ENCODE results near the gene LRFN2. TPM values are rescaled to one million over a fixed set of nuclear protein-coding genes. Genes with fewer than 3 reads are reported as not detected.

Gene LRFN2
- polyA plus RNA-seq, 1 experiment: not detected

DNA sequence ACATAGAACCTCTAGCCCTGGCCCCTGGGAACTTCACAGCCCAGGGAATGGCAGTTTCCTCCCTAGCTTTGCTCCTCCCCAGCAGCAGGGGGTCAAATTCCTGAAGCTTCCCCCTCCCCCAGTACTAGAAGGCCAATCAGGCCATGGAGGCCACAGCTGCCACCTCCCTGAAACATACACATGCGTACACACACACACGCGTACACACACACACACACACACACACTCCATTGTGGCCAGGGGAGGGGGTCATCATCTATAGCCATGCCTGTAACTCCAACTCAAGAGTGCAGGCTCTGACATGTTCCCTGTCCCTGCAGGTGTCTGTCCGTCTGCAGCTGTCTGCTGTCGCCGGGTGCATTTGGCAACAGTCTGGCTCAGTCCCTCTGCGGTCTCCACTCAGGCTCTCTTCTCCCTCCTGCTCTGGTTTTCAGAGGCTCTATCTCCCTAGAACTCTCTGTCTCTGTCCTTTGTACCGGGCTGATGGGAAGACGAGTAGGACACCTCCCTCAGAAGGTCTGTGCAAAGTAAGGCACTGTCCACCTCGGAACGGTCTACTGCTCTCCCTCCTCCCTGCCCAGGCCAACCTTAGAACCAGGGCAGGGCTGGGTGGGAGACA lies 1.4 kb downstream of the LRFN2 start:
- Histone ChIP-seq H3K9me3 (ENCODE audit: control insufficient read depth, insufficient read depth, low read length) (no peaks in the 10 kb centered on the region), H3K27me3 (ENCODE audit: control insufficient read depth, insufficient read depth, low read length) (peaks cover 42% of the 10 kb centered on the region), H3K27ac (ENCODE audit: low read depth, low read length) (no peak overlapping the region), H3K4me3 (ENCODE audit: low read depth, low read length) (no peak overlapping the region)
- TF ChIP-seq, protein P1, sequence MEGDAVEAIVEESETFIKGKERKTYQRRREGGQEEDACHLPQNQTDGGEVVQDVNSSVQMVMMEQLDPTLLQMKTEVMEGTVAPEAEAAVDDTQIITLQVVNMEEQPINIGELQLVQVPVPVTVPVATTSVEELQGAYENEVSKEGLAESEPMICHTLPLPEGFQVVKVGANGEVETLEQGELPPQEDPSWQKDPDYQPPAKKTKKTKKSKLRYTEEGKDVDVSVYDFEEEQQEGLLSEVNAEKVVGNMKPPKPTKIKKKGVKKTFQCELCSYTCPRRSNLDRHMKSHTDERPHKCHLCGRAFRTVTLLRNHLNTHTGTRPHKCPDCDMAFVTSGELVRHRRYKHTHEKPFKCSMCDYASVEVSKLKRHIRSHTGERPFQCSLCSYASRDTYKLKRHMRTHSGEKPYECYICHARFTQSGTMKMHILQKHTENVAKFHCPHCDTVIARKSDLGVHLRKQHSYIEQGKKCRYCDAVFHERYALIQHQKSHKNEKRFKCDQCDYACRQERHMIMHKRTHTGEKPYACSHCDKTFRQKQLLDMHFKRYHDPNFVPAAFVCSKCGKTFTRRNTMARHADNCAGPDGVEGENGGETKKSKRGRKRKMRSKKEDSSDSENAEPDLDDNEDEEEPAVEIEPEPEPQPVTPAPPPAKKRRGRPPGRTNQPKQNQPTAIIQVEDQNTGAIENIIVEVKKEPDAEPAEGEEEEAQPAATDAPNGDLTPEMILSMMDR (IDR thresholded peaks at IDR 0.05; ENCODE audit: low read depth, low read length): no peak
- CTCF ChIA-PET: no interaction called here
- POLR2A ChIA-PET: no interaction called here
- no peak for DNase-seq (ENCODE audit: low read depth, low spot score)

DNA sequence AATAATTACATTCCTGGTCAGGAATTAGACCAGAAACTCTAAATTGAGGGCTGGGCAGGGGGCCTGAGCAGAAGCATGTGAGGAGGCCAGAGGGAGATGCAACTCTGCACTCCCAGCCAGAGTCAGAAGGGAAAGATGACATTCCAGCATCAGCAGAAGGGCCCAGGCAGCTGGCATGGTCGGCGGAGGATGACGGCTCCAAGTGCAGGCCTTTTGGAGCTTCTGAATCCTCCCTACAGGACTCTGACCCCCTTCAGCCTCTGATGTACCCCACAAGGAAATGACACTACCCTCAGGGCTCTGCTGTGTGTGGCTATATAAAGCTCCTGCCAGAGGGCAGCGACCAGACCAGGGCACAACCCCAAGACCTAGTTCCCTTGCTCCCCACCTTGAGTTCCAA lies 1.9 kb downstream of the LRFN2 start:
- TF ChIP-seq, protein P1 (IDR thresholded peaks at IDR 0.05; ENCODE audit: low read depth, low read length): no peak
- POLR2A ChIA-PET: no interaction called here
- H3K4me3 ChIP-seq (ENCODE audit: low read depth, low read length): no peak overlapping the region
- H3K9me3 ChIP-seq (ENCODE audit: control insufficient read depth, insufficient read depth, low read length): no peaks in the 10 kb centered on the region
- H3K27me3 ChIP-seq (ENCODE audit: control insufficient read depth, insufficient read depth, low read length): peaks cover 42% of the 10 kb centered on the region
- no peak overlapping the region for H3K27ac ChIP-seq (ENCODE audit: low read depth, low read length)
- DNase-seq (ENCODE audit: low read depth, low spot score): no peak
- CTCF ChIA-PET: no interaction called here

DNA sequence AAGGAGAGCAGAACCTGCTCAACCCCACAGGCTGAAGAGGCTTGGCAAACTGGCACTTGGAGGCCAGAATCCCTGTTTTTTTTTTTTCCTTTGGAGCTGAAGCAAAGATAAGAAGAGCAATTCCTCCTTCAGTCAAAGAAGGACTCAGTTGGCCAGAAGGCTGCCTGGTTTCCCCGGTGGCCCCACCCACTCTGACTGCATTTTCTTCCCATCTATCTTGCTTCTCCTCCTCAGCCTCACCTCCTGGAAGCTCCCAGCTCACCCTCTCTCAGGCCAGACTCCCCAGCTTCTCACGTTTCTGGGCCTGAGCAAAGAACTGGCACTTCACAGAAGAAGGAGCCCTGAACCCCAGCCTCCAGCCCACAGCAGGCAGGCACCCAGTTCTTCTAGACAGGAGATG lies 2.4 kb downstream of the LRFN2 start:
- TF ChIP-seq, protein P1 (IDR thresholded peaks at IDR 0.05; ENCODE audit: low read depth, low read length): no peak
- DNase-seq (ENCODE audit: low read depth, low spot score): no peak
- H3K9me3 ChIP-seq (ENCODE audit: control insufficient read depth, insufficient read depth, low read length): no peaks in the 10 kb centered on the region
- H3K27ac ChIP-seq (ENCODE audit: low read depth, low read length): no peak overlapping the region
- POLR2A ChIA-PET: no interaction called here
- CTCF ChIA-PET: no interaction called here
- no peak overlapping the region for H3K4me3 ChIP-seq (ENCODE audit: low read depth, low read length)
- peaks cover 42% of the 10 kb centered on the region for H3K27me3 ChIP-seq (ENCODE audit: control insufficient read depth, insufficient read depth, low read length)

DNA sequence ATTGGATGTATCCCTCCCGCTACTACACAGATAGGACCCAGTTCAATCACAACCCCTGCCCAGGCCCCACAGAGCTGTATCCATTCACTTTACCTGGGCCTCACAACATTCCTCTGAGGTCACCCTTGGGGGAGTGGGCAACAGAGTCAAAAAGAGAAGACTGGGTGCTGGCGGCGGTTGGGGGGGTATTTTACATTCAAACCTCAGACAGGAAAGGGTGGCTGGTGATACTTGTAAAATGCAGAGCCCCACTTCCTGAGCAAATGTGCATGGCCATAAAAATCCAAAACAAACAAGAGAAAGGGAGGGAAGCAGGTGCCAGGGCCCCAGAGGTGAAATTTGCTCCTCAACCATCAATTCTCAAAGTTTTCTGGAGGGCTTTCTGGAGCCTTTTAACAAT lies 3.5 kb downstream of the LRFN2 start:
- TF ChIP-seq, protein P1 (IDR thresholded peaks at IDR 0.05; ENCODE audit: low read depth, low read length): no peak
- Histone ChIP-seq H3K4me3 (ENCODE audit: low read depth, low read length) (no peak overlapping the region), H3K9me3 (ENCODE audit: control insufficient read depth, insufficient read depth, low read length) (no peaks in the 10 kb centered on the region), H3K27ac (ENCODE audit: low read depth, low read length) (no peak overlapping the region), H3K27me3 (ENCODE audit: control insufficient read depth, insufficient read depth, low read length) (peaks cover 35% of the 10 kb centered on the region)
- CTCF ChIA-PET: no interaction called here
- DNase-seq (ENCODE audit: low read depth, low spot score): no peak
- POLR2A ChIA-PET: no interaction called here

DNA sequence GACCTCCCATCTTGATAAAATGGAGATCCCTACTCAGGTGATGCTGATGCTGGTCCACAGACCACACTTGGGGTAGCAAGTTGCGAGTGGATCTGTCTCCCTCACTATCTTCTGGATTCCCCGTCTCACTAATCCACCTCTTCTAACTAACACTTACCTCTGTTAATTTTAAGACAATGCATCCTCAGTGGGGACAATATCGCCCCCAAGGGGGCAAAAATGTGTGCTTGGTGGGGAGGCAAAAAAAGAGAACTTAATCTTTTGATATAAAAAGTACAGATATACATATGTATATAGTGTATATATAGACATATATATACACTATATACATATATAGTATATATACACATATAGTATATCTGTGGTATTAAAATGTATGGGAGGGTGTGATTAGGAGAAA lies 4.3 kb downstream of the LRFN2 start:
- Histone ChIP-seq H3K27me3 (ENCODE audit: control insufficient read depth, insufficient read depth, low read length) (peaks cover 27% of the 10 kb centered on the region), H3K27ac (ENCODE audit: low read depth, low read length) (no peak overlapping the region), H3K4me3 (ENCODE audit: low read depth, low read length) (no peak overlapping the region), H3K9me3 (ENCODE audit: control insufficient read depth, insufficient read depth, low read length) (no peaks in the 10 kb centered on the region)
- POLR2A ChIA-PET: no interaction called here
- DNase-seq (ENCODE audit: low read depth, low spot score): no peak
- CTCF ChIA-PET: no interaction called here
- TF ChIP-seq, protein P1 (IDR thresholded peaks at IDR 0.05; ENCODE audit: low read depth, low read length): no peak
